WTC11 (cell line): ENCODE data around the gene HBA2. TPM values are rescaled to one million over a fixed set of nuclear protein-coding genes. Genes with fewer than 3 reads are reported as not detected.

Source experiments
- ATAC-seq: fragments of 200-7000 bp; cut with Tn5 transposase; 2 replicates; pipeline ENCODE4 v1.10.0; 2021; ENCODE audit warnings: mild to moderate bottlenecking, moderate library complexity
- CTCF ChIA-PET: fragments of 300-600 bp; sonication (Branson Sonifier 250); formaldehyde crosslinking; loops from one replicate; lab custom pipeline; 2021; ENCODE audit warnings: antibody characterized with exemption; lab: Charles Lee
- POLR2A ChIA-PET: fragments of 350-600 bp; sonication (Branson Sonifier 250); formaldehyde crosslinking; loops from one replicate; lab custom pipeline; 2021; ENCODE audit warnings: antibody characterized with exemption; lab: Charles Lee
- DNase-seq: peaks from one replicate; pipeline ENCODE4 v3.0.0; 2021; ENCODE audit warnings: low spot score
- H3K27ac Mint-ChIP-seq: 2 replicates; pipeline ENCODE4 v1.8.0; 2021; ENCODE audit warnings: mixed read lengths
- H3K27me3 Mint-ChIP-seq: 2 replicates; pipeline ENCODE4 v1.8.0; 2021; ENCODE audit warnings: low read depth, mild to moderate bottlenecking, moderate library complexity, mixed read lengths
- H3K36me3 Mint-ChIP-seq: 2 replicates; pipeline ENCODE4 v1.8.0; 2021; ENCODE audit warnings: mixed read lengths
- H3K4me1 Mint-ChIP-seq: 2 replicates; pipeline ENCODE4 v1.8.0; 2022; ENCODE audit warnings: mixed read lengths
- H3K4me3 Mint-ChIP-seq: 2 replicates; pipeline ENCODE4 v1.8.0; 2021; ENCODE audit warnings: mild to moderate bottlenecking, moderate library complexity, mixed read lengths
- H3K9me3 Mint-ChIP-seq: 2 replicates; pipeline ENCODE4 v1.8.0; 2021; ENCODE audit warnings: mixed read lengths
- AR ChIP-seq: fragments of 250-450 bp; sonication (Bioruptor Pico); IDR thresholded peaks from 2 replicates; pipeline ENCODE4 v1.9.0; 2021; ENCODE audit warnings: mild to moderate bottlenecking
- ARID4B ChIP-seq: sonication (generic); formaldehyde crosslinking; IDR thresholded peaks from 2 replicates; pipeline ENCODE4 v1.8.0; 2023; ENCODE audit warnings: missing genetic modification reagents, mild to moderate bottlenecking, borderline replicate concordance
- CBFB ChIP-seq: sonication (generic); formaldehyde crosslinking; IDR thresholded peaks from 2 replicates; pipeline ENCODE4 v1.8.1; 2022; ENCODE audit warnings: mild to moderate bottlenecking, low read depth, missing genetic modification reagents
- CREM ChIP-seq: sonication (generic); formaldehyde crosslinking; IDR thresholded peaks from 2 replicates; pipeline ENCODE4 v1.8.1; 2022; ENCODE audit warnings: mild to moderate bottlenecking, missing genetic modification reagents, moderate library complexity
- E2F4 ChIP-seq: sonication (generic); formaldehyde crosslinking; IDR thresholded peaks from 2 replicates; pipeline ENCODE4 v1.8.1; 2022; ENCODE audit warnings: low read depth, mild to moderate bottlenecking, moderate library complexity, missing genetic modification reagents, borderline replicate concordance
- FOXJ3 ChIP-seq: sonication (generic); formaldehyde crosslinking; IDR thresholded peaks from 2 replicates; pipeline ENCODE4 v1.9.0; 2021; ENCODE audit warnings: missing genetic modification reagents, mild to moderate bottlenecking, borderline replicate concordance
- FOXK1 ChIP-seq: sonication (generic); formaldehyde crosslinking; IDR thresholded peaks from 2 replicates; pipeline ENCODE4 v1.8.0; 2022; ENCODE audit warnings: mild to moderate bottlenecking, moderate library complexity, missing genetic modification reagents
- GTF2I ChIP-seq: fragments of 250-450 bp; sonication (Bioruptor Pico); conservative IDR thresholded peaks from 2 replicates; pipeline ENCODE4 v1.4.0; 2021; ENCODE audit warnings: mild to moderate bottlenecking
- IRF2 ChIP-seq: sonication (generic); formaldehyde crosslinking; IDR thresholded peaks from 2 replicates; pipeline ENCODE4 v1.8.0; 2022; ENCODE audit warnings: low read depth, missing genetic modification reagents, borderline replicate concordance
- NFYB ChIP-seq: sonication (generic); formaldehyde crosslinking; conservative IDR thresholded peaks from 2 replicates; pipeline ENCODE4 v1.8.0; 2022; ENCODE audit warnings: low read depth, missing genetic modification reagents
- NR3C1 ChIP-seq: sonication (generic); formaldehyde crosslinking; conservative IDR thresholded peaks from 2 replicates; pipeline ENCODE4 v1.8.1; 2023; ENCODE audit warnings: low read depth, mild to moderate bottlenecking, missing genetic modification reagents
- PREB ChIP-seq: sonication (generic); formaldehyde crosslinking; IDR thresholded peaks from 2 replicates; pipeline ENCODE4 v1.8.1; 2022; ENCODE audit warnings: mild to moderate bottlenecking, missing genetic modification reagents, moderate library complexity, borderline replicate concordance
- PRRX2 ChIP-seq: fragments of 250-450 bp; sonication (Bioruptor Pico); IDR thresholded peaks from 2 replicates; pipeline ENCODE4 v1.8.0; 2021; ENCODE audit warnings: mild to moderate bottlenecking
- SMAD3 ChIP-seq: sonication (generic); formaldehyde crosslinking; IDR thresholded peaks from 2 replicates; pipeline ENCODE4 v1.8.0; 2022; ENCODE audit warnings: missing genetic modification reagents, mild to moderate bottlenecking, borderline replicate concordance
- SOX15 ChIP-seq: fragments of 250-450 bp; sonication (Bioruptor Pico); IDR thresholded peaks from 2 replicates; pipeline ENCODE4 v1.9.0; 2021; ENCODE audit warnings: mild to moderate bottlenecking
- STAT6 ChIP-seq: sonication (generic); formaldehyde crosslinking; conservative IDR thresholded peaks from 2 replicates; pipeline ENCODE4 v1.8.1; 2023; ENCODE audit warnings: mild to moderate bottlenecking, low read depth, missing genetic modification reagents, moderate library complexity
- TCF7 ChIP-seq: sonication (generic); formaldehyde crosslinking; IDR thresholded peaks from 2 replicates; pipeline ENCODE4 v1.8.0; 2022; ENCODE audit warnings: mild to moderate bottlenecking, low read depth, missing genetic modification reagents, moderate library complexity
- TEAD4 ChIP-seq: sonication (generic); formaldehyde crosslinking; IDR thresholded peaks from 2 replicates; pipeline ENCODE4 v1.8.0; 2022; ENCODE audit warnings: mild to moderate bottlenecking, missing genetic modification reagents
- ZNF219 ChIP-seq: sonication (generic); formaldehyde crosslinking; IDR thresholded peaks from 2 replicates; pipeline ENCODE4 v1.8.0; 2023; ENCODE audit warnings: missing genetic modification reagents, mild to moderate bottlenecking, borderline replicate concordance
- ZNF232 ChIP-seq: sonication (generic); formaldehyde crosslinking; IDR thresholded peaks from 2 replicates; pipeline ENCODE4 v1.8.0; 2022; ENCODE audit warnings: mild to moderate bottlenecking, missing genetic modification reagents
- ZNF425 ChIP-seq: fragments of 250-450 bp; sonication (Bioruptor Pico); conservative IDR thresholded peaks from 2 replicates; pipeline ENCODE4 v1.9.0; 2021; ENCODE audit warnings: mild to moderate bottlenecking
- total RNA-seq: library from RNA; stranded (reverse); gene quantifications from 3 replicates; pipeline ENCODE4 v1.2.3, GENCODE V29; 2021

The HBA2 gene
- total RNA-seq, 1 experiment from 2014 or later: 2.4 TPM

GRCh38 chr16:180681-181564, 8.2 kb downstream of the HBA2 start:
- Mint-ChIP-seq H3K36me3 (peaks cover 6% of the 10 kb centered on the region; the same call in 1 of the 2 replicates), H3K4me1 (no peaks in the 10 kb centered on the region), H3K27ac (no peak overlapping the region), H3K9me3 (no peaks in the 10 kb centered on the region), H3K27me3 (peaks cover 43% of the 10 kb centered on the region), H3K4me3 (peak overlapping the region; percentile 56)
- CTCF ChIA-PET: interaction anchor here (0.6 to 4.8 kb wide), 23 partner anchors 8 to 123 kb away, joined by 3 to 50 read pairs (median 5); partner anchors contain the start of genes HBM, NPRL3 and RHBDF1
- peak; percentile 93 for DNase-seq
- peak; percentile 65 for ATAC-seq
- POLR2A ChIA-PET: no interaction called here
- TF ChIP-seq TCF7 (CRISPR knock-in tag) (peak; percentile 93), PRRX2 (CRISPR knock-in tag) (peak; percentile 94), NFYB (peak; percentile 57), IRF2 (peak; percentile 83; the same call in 1 of the 2 replicates), CBFB (CRISPR knock-in tag) (no peak; the same call in 1 of the 2 replicates), NR3C1 (0 out of 2 replicates have a peak, but pooled peaks have one; percentile 76), CREM (peak; percentile 80), GTF2I (no peak), E2F4 (CRISPR knock-in tag) (peak; percentile 93), FOXK1 (peak; percentile 96), STAT6 (no peak), SOX15 (CRISPR knock-in tag) (no peak), PREB (CRISPR knock-in tag) (peak; percentile 93), ARID4B (CRISPR knock-in tag) (peak; percentile 98), TEAD4 (CRISPR knock-in tag) (peak; percentile 87; the same call in 1 of the 2 replicates), ZNF425 (CRISPR knock-in tag) (0 out of 2 replicates have a peak, but pooled peaks have one; percentile 23), ZNF219 (CRISPR knock-in tag) (peak; percentile 79; the same call in 1 of the 2 replicates), ZNF232 (peak; percentile 96), SMAD3 (CRISPR knock-in tag) (peak; percentile 98), AR (CRISPR knock-in tag) (peak; percentile 83; the same call in 1 of the 2 replicates), FOXJ3 (CRISPR knock-in tag) (no peak)
